ENCODE data around the gene ADAMTS10. TPM values are rescaled to one million over a fixed set of nuclear protein-coding genes. Genes with fewer than 3 reads are reported as not detected.

Gene ADAMTS10
- total RNA-seq, 1 experiment from 2014 or later = not detected

DNA sequence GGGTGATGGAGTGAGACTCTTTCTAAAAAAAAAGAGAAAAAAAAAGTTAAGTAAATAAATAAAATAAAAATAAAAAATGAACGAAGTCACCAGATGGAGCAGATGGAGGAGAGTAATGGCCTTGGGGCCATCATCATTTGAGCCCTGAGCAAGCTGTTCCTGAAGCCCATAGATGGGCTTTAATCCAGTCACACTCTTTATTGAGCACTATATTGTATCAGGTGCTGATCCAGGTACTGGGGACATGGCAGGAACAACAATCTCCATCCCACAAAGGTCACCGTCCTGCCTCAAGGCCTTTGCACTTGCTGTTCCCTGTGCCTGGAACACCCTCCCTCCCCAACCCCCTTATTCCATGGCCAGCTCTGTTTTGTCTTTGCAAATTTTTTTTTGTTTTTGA lies 3.9 kb upstream of the ADAMTS10 start:
- Histone ChIP-seq H3K36me3 (ENCODE audit: low read depth, low read length) (no peaks in the 10 kb centered on the region), H3K4me3 (ENCODE audit: low read length) (no peak overlapping the region), H3K79me2 (ENCODE audit: low read length) (no peaks in the 10 kb centered on the region), H2AFZ (ENCODE audit: low read length) (no peak overlapping the region), H3K9me3 (ENCODE audit: low read length) (no peaks in the 10 kb centered on the region), H3K27me3 (ENCODE audit: low read length) (peaks cover 8% of the 10 kb centered on the region), H3K9me2 (replicated peaks; ENCODE audit: low read length) (no peaks in the 10 kb centered on the region), H3K9ac (ENCODE audit: low read length) (no peak overlapping the region), H3F3A (ENCODE audit: low read length, unreplicated experiment) (no peaks in the 10 kb centered on the region), H3K4me2 (ENCODE audit: low read length) (no peak overlapping the region), H3K27ac (ENCODE audit: low read length) (no peak overlapping the region), H3K4me1 (ENCODE audit: insufficient read depth, low read length) (no peaks in the 10 kb centered on the region), H4K20me1 (ENCODE audit: low read length) (no peaks in the 10 kb centered on the region)
- CTCF ChIA-PET = interaction anchor here (0.6 kb wide), 1 partner anchor 180 kb away, joined by 5 read pairs; no protein-coding TSS in a partner anchor
- BruUV-seq (replicated peaks) = no TSS peak
- no peak for TF ChIP-seq EZH2 (IDR thresholded peaks at IDR 0.05; ENCODE audit: low read length, unreplicated experiment)
- no peak for TF ChIP-seq EZH2phosphoT487 (IDR thresholded peaks at IDR 0.05; ENCODE audit: borderline replicate concordance, low read length)
- TF ChIP-seq, protein P1, sequence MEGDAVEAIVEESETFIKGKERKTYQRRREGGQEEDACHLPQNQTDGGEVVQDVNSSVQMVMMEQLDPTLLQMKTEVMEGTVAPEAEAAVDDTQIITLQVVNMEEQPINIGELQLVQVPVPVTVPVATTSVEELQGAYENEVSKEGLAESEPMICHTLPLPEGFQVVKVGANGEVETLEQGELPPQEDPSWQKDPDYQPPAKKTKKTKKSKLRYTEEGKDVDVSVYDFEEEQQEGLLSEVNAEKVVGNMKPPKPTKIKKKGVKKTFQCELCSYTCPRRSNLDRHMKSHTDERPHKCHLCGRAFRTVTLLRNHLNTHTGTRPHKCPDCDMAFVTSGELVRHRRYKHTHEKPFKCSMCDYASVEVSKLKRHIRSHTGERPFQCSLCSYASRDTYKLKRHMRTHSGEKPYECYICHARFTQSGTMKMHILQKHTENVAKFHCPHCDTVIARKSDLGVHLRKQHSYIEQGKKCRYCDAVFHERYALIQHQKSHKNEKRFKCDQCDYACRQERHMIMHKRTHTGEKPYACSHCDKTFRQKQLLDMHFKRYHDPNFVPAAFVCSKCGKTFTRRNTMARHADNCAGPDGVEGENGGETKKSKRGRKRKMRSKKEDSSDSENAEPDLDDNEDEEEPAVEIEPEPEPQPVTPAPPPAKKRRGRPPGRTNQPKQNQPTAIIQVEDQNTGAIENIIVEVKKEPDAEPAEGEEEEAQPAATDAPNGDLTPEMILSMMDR (conservative IDR thresholded peaks at IDR 0.05; ENCODE audit: low read depth, low read length) = no peak
- ATAC-seq = no peak
- intact Hi-C loops (cut with micrococcal nuclease) = no loop called here
- no peak for DNase-seq
- POLR2A ChIA-PET (ENCODE audit: unreplicated experiment) = no interaction called here

GRCh38 chr19:8612807-8613171 lies 2.3 kb upstream of the ADAMTS10 start:
- intact Hi-C loops (cut with micrococcal nuclease) = no loop called here
- CTCF ChIA-PET = no interaction called here
- no peaks in the 10 kb centered on the region for H3F3A ChIP-seq (ENCODE audit: low read length, unreplicated experiment)
- no peaks in the 10 kb centered on the region for H3K79me2 ChIP-seq (ENCODE audit: low read length)
- POLR2A ChIA-PET (ENCODE audit: unreplicated experiment) = no interaction called here
- H3K9me2 ChIP-seq (replicated peaks; ENCODE audit: low read length) = no peaks in the 10 kb centered on the region
- no peaks in the 10 kb centered on the region for H4K20me1 ChIP-seq (ENCODE audit: low read length)
- DNase-seq = no peak
- no TSS peak for BruUV-seq (replicated peaks)
- H3K4me2 ChIP-seq (ENCODE audit: low read length) = no peak overlapping the region
- H3K4me1 ChIP-seq (ENCODE audit: insufficient read depth, low read length) = no peaks in the 10 kb centered on the region
- no peak overlapping the region for H3K27ac ChIP-seq (ENCODE audit: low read length)
- H3K4me3 ChIP-seq (ENCODE audit: low read length) = no peak overlapping the region
- H2AFZ ChIP-seq (ENCODE audit: low read length) = no peak overlapping the region
- H3K9me3 ChIP-seq (ENCODE audit: low read length) = no peaks in the 10 kb centered on the region
- H3K27me3 ChIP-seq (ENCODE audit: low read length) = peaks cover 8% of the 10 kb centered on the region
- H3K9ac ChIP-seq (ENCODE audit: low read length) = no peak overlapping the region
- ATAC-seq = no peak
- TF ChIP-seq, protein P1 (conservative IDR thresholded peaks at IDR 0.05; ENCODE audit: low read depth, low read length) = no peak
- no peaks in the 10 kb centered on the region for H3K36me3 ChIP-seq (ENCODE audit: low read depth, low read length)

GRCh38 chr19:8611877-8612806 lies 1.6 kb upstream of the ADAMTS10 start:
- H3K4me2 ChIP-seq (ENCODE audit: low read length) = no peak overlapping the region
- H3F3A ChIP-seq (ENCODE audit: low read length, unreplicated experiment) = no peaks in the 10 kb centered on the region
- no peaks in the 10 kb centered on the region for H3K9me3 ChIP-seq (ENCODE audit: low read length)
- peak; percentile 21 for DNase-seq
- no peak overlapping the region for H3K9ac ChIP-seq (ENCODE audit: low read length)
- BruUV-seq (replicated peaks) = no TSS peak
- no peaks in the 10 kb centered on the region for H3K79me2 ChIP-seq (ENCODE audit: low read length)
- intact Hi-C loops (cut with micrococcal nuclease) = no loop called here
- no peaks in the 10 kb centered on the region for H4K20me1 ChIP-seq (ENCODE audit: low read length)
- H3K4me3 ChIP-seq (ENCODE audit: low read length) = no peak overlapping the region
- ATAC-seq = no peak
- ChIA-PET POLR2A (ENCODE audit: unreplicated experiment) (no interaction called here), CTCF (no interaction called here)
- H3K27ac ChIP-seq (ENCODE audit: low read length) = no peak overlapping the region
- H3K9me2 ChIP-seq (replicated peaks; ENCODE audit: low read length) = no peaks in the 10 kb centered on the region
- H3K4me1 ChIP-seq (ENCODE audit: insufficient read depth, low read length) = no peaks in the 10 kb centered on the region
- no peak overlapping the region for H2AFZ ChIP-seq (ENCODE audit: low read length)
- TF ChIP-seq EZH2phosphoT487 (IDR thresholded peaks at IDR 0.05; ENCODE audit: borderline replicate concordance, low read length) (no peak), EZH2 (IDR thresholded peaks at IDR 0.05; ENCODE audit: low read length, unreplicated experiment) (no peak)
- TF ChIP-seq, protein P1 (conservative IDR thresholded peaks at IDR 0.05; ENCODE audit: low read depth, low read length) = no peak
- H3K36me3 ChIP-seq (ENCODE audit: low read depth, low read length) = no peaks in the 10 kb centered on the region
- H3K27me3 ChIP-seq (ENCODE audit: low read length) = peaks cover 8% of the 10 kb centered on the region
